ENCODE measurements around the gene ZFP62. TPM values are rescaled to one million over a fixed set of nuclear protein-coding genes. Genes with fewer than 3 reads are reported as not detected.

ZFP62 gene
- total and polyA plus RNA-seq, 4 experiments from 2014 or later, result 11.4 to 71.7 (median 46.1) TPM

DNA sequence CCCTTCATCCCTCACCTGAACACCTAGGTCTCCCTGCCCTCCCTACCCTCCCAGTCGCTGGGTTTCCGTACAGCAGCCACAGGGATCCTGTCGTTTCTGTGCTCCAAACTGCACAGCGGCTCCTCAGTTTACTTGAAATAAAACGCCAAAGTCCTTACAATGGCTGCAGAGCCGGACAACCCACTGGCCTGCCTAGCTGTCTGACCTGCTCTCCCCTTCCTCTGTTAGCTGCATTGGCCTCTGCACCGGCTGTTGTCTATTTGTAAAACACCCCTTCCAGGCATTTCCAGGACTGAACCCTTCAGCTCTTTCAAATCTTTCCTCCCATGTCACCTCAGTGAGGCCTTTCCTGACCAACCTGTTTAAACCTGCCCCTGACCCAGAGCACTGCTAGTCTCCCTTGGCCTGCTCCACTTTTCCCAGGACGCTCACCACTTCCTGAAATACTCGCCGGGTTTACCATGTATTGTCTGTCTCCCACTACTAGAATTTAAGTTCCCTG is 49.4 kb downstream of the ZFP62 start:
- Mint-ChIP-seq H3K9me3 (peaks cover 0 to 2% (median 0%) of the 10 kb centered on the region in 8 donors), H3K4me1 (peaks cover 48 to 83% (median 65%) of the 10 kb centered on the region in 4 donors), H3K4me3 (peak overlapping the region; percentile 85 to 96 (median 88)), H3K27ac (peak overlapping the region; percentile 91 to 100 (median 96)), H3K27me3 (no peaks in the 10 kb centered on the region), H3K36me3 (peaks cover 0 to 10% of the 10 kb centered on the region in 2 donors)
- Histone ChIP-seq H3K4me1 (ENCODE audit: insufficient read depth, low read length) (peaks cover 57% of the 10 kb centered on the region), H3K36me3 (ENCODE audit: insufficient read depth, low read length) (no peaks in the 10 kb centered on the region), H3K27ac (ENCODE audit: low read depth, low read length) (peak overlapping the region; percentile 93), H3K27me3 (ENCODE audit: insufficient read depth, low read length) (no peaks in the 10 kb centered on the region), H3K4me3 (ENCODE audit: low read length in 2 of 2) (no peak overlapping the region), H3K9me3 (ENCODE audit: control insufficient read depth in 1 of 2, low read length in 2 of 2) (no peaks in the 10 kb centered on the region)
- CTCF ChIA-PET (ENCODE audit: partially characterized antibody), result interaction anchor here (1.1 to 15.0 kb wide), 3 partner anchors 10 to 20 kb away, joined by 4 to 109 read pairs (median 7); no protein-coding TSS in a partner anchor
- POLR2A ChIA-PET (ENCODE audit: partially characterized antibody), result interaction anchor here (1.6 to 11.9 kb wide), 4 partner anchors 13 to 49 kb away, joined by 3 to 271 read pairs (median 106); partner anchors contain the start of genes MGAT1 and ZFP62
- no peak for DNase-seq
- intact Hi-C loops (cut with micrococcal nuclease), result loop anchor here (2.0 to 5.0 kb wide), 2 partner anchors 27 to 451 kb away; partner anchors contain the start of gene TRIM52

DNA sequence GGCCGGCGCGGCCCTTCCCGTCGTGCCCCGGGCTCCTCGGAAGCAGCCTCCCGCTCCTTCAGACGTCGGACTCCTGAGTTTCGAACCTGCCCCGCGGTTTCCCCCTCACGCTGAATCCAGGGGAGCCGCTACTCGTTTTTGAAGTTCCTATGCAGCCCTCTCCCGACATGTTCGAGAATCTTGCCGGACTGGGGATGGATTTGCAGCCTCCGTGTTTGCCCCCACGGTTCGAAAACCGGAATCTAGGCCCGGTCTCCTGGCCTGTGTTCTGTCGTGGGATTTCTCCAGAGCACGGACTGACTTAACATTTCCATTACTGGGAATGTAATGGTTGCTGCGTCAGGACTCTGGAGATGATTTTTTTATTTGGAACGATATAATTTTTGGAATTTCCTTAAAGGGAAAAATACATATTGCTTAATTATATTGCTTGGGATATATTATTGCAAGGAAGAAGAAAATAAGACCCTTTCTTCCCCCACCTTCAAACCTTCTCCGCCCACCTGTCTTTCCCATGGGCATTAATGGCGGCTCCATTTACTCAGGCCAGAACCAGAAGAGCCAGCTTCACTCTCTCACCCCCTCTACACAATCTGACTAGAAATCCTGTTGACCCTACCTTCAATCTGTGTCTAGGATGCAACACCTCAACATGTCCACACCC is 50.0 kb downstream of the ZFP62 start:
- peak in 1 of 5 donors; percentile 40 for DNase-seq

DNA sequence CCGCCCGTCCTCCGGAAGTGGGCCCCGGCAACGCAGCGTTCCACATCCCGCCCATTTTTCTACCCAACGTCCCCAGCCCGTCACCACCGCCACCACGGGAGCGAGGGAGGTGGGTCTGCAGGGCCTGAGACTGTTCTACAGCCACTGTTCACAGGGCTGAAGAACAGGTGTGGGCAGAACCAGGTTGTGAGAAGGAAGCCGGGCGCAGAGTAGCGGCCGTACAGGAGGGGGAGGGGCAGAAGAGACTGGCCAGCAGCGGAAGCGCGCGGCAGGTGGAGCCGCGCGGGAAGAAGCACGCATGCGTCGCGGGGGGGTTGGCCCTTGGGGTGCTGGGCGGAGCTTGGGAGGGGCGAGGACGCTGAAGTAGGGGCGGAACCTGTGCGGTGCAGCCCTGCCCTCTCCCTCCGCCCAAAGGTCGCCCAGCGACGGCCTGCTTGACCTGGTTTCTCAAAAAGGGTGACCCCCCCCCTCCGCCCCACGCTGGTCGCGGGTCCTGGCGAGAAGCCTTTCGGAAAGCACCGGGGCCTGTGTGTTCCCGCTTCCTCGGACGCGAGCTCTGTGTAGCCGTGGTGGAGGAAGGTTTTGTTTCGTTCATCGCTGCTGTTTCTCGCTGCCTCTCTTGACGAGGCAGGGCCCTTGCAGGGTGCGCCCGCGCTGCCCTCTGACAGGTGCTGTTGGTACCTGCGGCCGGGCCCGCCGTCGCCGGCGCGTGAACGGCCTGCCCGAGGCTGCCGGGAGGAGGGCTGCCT is 50.7 kb downstream of the ZFP62 start:
- POLR2A ChIA-PET (ENCODE audit: partially characterized antibody), result interaction anchor here (0.6 to 11.9 kb wide), 21 partner anchors 12 to 451 kb away, joined by 3 to 271 read pairs (median 5); partner anchors contain the start of genes MGAT1, TRIM41, TRIM52 and TRIM7
- no peaks in the 10 kb centered on the region for H3K36me3 ChIP-seq (ENCODE audit: insufficient read depth, low read length)
- peaks cover 0 to 2% (median 0%) of the 10 kb centered on the region in 8 donors for H3K9me3 Mint-ChIP-seq
- DNase-seq, result peak; percentile 95 to 99 (median 98)
- H3K27ac Mint-ChIP-seq, result peak overlapping the region; percentile 92 to 100 (median 99)
- H3K4me3 Mint-ChIP-seq, result peak overlapping the region; percentile 83 to 99 (median 90)
- no peaks in the 10 kb centered on the region for H3K27me3 ChIP-seq (ENCODE audit: insufficient read depth, low read length)
- H3K4me3 ChIP-seq (ENCODE audit: low read length in 2 of 2), result peak overlapping the region; percentile 60 to 95
- H3K27me3 Mint-ChIP-seq, result no peaks in the 10 kb centered on the region
- intact Hi-C loops (cut with micrococcal nuclease), result loop anchor here (1.0 to 5.0 kb wide), 6 partner anchors 8 to 452 kb away; partner anchors contain the start of genes CNOT6, MGAT1, TRIM52 and ZFP62
- H3K4me1 ChIP-seq (ENCODE audit: insufficient read depth, low read length), result peaks cover 61% of the 10 kb centered on the region
- CTCF ChIA-PET (ENCODE audit: partially characterized antibody), result interaction anchor here (0.7 to 15.0 kb wide), 5 partner anchors 9 to 50 kb away, joined by 3 to 109 read pairs (median 5); no protein-coding TSS in a partner anchor
- peaks cover 53 to 87% (median 69%) of the 10 kb centered on the region in 4 donors for H3K4me1 Mint-ChIP-seq
- no peaks in the 10 kb centered on the region for H3K9me3 ChIP-seq (ENCODE audit: control insufficient read depth in 1 of 2, low read length in 2 of 2)
- peak overlapping the region; percentile 93 for H3K27ac ChIP-seq (ENCODE audit: low read depth, low read length)
- H3K36me3 Mint-ChIP-seq, result peaks cover 0 to 11% of the 10 kb centered on the region in 2 donors

More for the DNA sequence above, 50.0 kb downstream of the ZFP62 start:
- peaks cover 0 to 11% of the 10 kb centered on the region in 2 donors for H3K36me3 Mint-ChIP-seq
- H3K27ac ChIP-seq (ENCODE audit: low read depth, low read length), result peak overlapping the region; percentile 93
- CTCF ChIA-PET (ENCODE audit: partially characterized antibody), result interaction anchor here (0.7 to 15.0 kb wide), 6 partner anchors 10 to 49 kb away, joined by 3 to 109 read pairs (median 4); no protein-coding TSS in a partner anchor
- peaks cover 57% of the 10 kb centered on the region for H3K4me1 ChIP-seq (ENCODE audit: insufficient read depth, low read length)
- no peaks in the 10 kb centered on the region for H3K36me3 ChIP-seq (ENCODE audit: insufficient read depth, low read length)
- no peaks in the 10 kb centered on the region for H3K27me3 ChIP-seq (ENCODE audit: insufficient read depth, low read length)
- H3K4me3 ChIP-seq (ENCODE audit: low read length in 2 of 2), result peak overlapping the region; percentile 60 to 95
- H3K27me3 Mint-ChIP-seq, result no peaks in the 10 kb centered on the region
- intact Hi-C loops (cut with micrococcal nuclease), result loop anchor here (1.0 to 5.0 kb wide), 6 partner anchors 9 to 451 kb away; partner anchors contain the start of genes CNOT6, MGAT1, TRIM52 and ZFP62
- peaks cover 51 to 84% (median 66%) of the 10 kb centered on the region in 4 donors for H3K4me1 Mint-ChIP-seq
- H3K9me3 Mint-ChIP-seq, result peaks cover 0 to 2% (median 0%) of the 10 kb centered on the region in 8 donors
- H3K27ac Mint-ChIP-seq, result peak overlapping the region; percentile 91 to 100 (median 96)
- POLR2A ChIA-PET (ENCODE audit: partially characterized antibody), result interaction anchor here (0.7 to 11.9 kb wide), 18 partner anchors 12 to 450 kb away, joined by 3 to 271 read pairs (median 5); partner anchors contain the start of genes MGAT1, TRIM41, TRIM52 and ZFP62
- H3K9me3 ChIP-seq (ENCODE audit: control insufficient read depth in 1 of 2, low read length in 2 of 2), result no peaks in the 10 kb centered on the region
- peak overlapping the region; percentile 85 to 96 (median 88) for H3K4me3 Mint-ChIP-seq

DNA sequence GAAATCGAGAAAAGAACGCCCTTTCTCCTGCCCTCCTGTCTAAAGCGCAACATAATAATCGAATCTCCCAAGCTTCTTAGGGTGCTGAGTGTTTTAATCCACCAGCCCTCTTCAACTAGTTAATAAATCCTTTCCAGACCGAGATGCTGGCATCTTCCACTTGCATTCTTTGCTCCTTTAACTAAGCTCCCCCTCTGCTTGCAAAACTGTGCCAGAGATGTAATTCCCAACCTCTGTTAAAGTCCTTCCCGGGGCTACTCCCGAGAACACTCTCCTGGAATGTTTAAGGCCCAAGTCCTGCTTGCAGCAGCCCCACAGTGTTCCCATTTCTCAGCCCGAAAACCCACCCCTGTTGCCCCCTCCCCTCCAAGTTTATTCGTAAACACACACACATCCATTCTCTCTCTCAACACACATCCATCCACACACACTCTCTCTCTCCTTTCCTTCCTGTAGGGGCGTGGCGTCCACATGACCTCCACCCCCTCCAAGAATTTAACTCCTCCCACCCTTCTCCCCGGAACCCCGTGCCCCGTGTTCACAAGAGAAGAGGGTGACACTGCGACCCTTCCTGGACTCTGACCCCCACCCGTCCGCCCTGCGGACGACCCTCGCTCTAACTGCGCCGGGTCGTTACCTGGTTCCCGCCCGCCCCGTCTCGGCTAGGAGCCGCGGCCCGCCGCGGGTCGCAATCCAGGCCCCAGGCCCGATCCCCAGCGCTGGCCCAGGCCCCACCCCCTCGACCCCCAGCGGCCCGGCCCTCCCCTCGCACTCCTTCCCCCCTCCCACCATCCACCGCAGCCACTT is 51.5 kb downstream of the ZFP62 start:
- no peaks in the 10 kb centered on the region for H3K27me3 ChIP-seq (ENCODE audit: insufficient read depth, low read length)
- peaks cover 69% of the 10 kb centered on the region for H3K4me1 ChIP-seq (ENCODE audit: insufficient read depth, low read length)
- H3K27ac ChIP-seq (ENCODE audit: low read depth, low read length), result peak overlapping the region; percentile 93
- Mint-ChIP-seq H3K4me1 (peaks cover 57 to 90% (median 73%) of the 10 kb centered on the region in 4 donors), H3K36me3 (peaks cover 5 to 13% of the 10 kb centered on the region in 2 donors), H3K27ac (peak overlapping the region; percentile 92 to 100 (median 99)), H3K9me3 (peaks cover 0 to 2% (median 0%) of the 10 kb centered on the region in 8 donors), H3K27me3 (no peaks in the 10 kb centered on the region), H3K4me3 (peak overlapping the region; percentile 83 to 99 (median 90))
- H3K4me3 ChIP-seq (ENCODE audit: low read length in 2 of 2), result peak overlapping the region; percentile 50 to 95
- no peaks in the 10 kb centered on the region for H3K9me3 ChIP-seq (ENCODE audit: control insufficient read depth in 1 of 2, low read length in 2 of 2)
- CTCF ChIA-PET (ENCODE audit: partially characterized antibody), result interaction anchor here (0.9 to 15.0 kb wide), 5 partner anchors 10 to 59 kb away, joined by 3 to 109 read pairs (median 5); no protein-coding TSS in a partner anchor
- H3K36me3 ChIP-seq (ENCODE audit: insufficient read depth, low read length), result no peaks in the 10 kb centered on the region
- DNase-seq, result peak; percentile 96 to 98 (median 97)
- intact Hi-C loops (cut with micrococcal nuclease), result loop anchor here (1.0 to 10.0 kb wide), 7 partner anchors 7 to 453 kb away; partner anchors contain the start of genes CNOT6, MGAT1, TRIM52 and ZFP62
- POLR2A ChIA-PET (ENCODE audit: partially characterized antibody), result interaction anchor here (0.6 to 11.9 kb wide), 19 partner anchors 8 to 452 kb away, joined by 3 to 271 read pairs (median 5); partner anchors contain the start of genes MGAT1, TRIM41, TRIM52 and TRIM7

DNA sequence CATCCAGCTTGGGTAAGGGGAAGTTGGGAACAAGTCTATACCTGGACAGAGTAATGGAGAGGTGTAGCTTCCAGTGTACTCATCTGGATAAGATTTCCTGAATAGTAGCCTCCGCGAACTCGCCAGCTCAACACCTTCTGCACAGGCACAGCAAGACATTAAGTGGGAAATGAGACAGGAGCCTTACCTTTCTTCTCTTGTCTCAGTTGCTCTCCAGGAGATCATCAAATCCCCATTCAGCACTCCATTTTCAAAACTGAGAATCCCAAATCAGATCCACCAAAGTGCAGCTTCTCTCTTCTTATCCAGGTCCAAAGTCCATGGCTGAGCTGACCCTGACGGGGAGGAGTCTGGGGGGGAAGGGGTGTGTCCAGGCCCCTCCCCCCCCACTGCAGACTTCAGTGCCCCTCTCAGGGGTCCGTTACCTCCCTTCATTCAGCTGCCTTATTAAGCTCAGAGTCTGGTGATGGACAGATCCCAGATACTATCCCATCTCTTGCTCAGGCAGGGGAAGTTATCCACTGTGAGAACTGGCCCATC is 52.5 kb downstream of the ZFP62 start:
- Histone ChIP-seq H3K9me3 (ENCODE audit: control insufficient read depth in 1 of 2, low read length in 2 of 2) (no peaks in the 10 kb centered on the region), H3K27ac (ENCODE audit: low read depth, low read length) (peak overlapping the region; percentile 93), H3K36me3 (ENCODE audit: insufficient read depth, low read length) (no peaks in the 10 kb centered on the region), H3K4me1 (ENCODE audit: insufficient read depth, low read length) (peaks cover 71% of the 10 kb centered on the region), H3K4me3 (ENCODE audit: low read length in 2 of 2) (peak overlapping the region; percentile 37 to 95), H3K27me3 (ENCODE audit: insufficient read depth, low read length) (no peaks in the 10 kb centered on the region)
- DNase-seq, result no peak
- ChIA-PET CTCF (ENCODE audit: partially characterized antibody) (interaction anchor here (0.9 to 15.0 kb wide), 4 partner anchors 13 to 60 kb away, joined by 3 to 109 read pairs (median 3); no protein-coding TSS in a partner anchor), POLR2A (ENCODE audit: partially characterized antibody) (interaction anchor here (0.8 to 11.9 kb wide), 9 partner anchors 10 to 1185 kb away, joined by 3 to 271 read pairs (median 3); partner anchors contain the start of genes HNRNPH1, MGAT1, TRIM52 and ZFP62)
- H3K27me3 Mint-ChIP-seq, result no peaks in the 10 kb centered on the region
- peaks cover 5 to 13% of the 10 kb centered on the region in 2 donors for H3K36me3 Mint-ChIP-seq
- peak overlapping the region; percentile 83 to 99 (median 90) for H3K4me3 Mint-ChIP-seq
- peaks cover 55 to 91% (median 72%) of the 10 kb centered on the region in 4 donors for H3K4me1 Mint-ChIP-seq
- intact Hi-C loops (cut with micrococcal nuclease), result loop anchor here (10.0 kb wide), 1 partner anchor 376 kb away; no protein-coding TSS in a partner anchor
- H3K27ac Mint-ChIP-seq, result peak overlapping the region; percentile 92 to 100 (median 97)
- H3K9me3 Mint-ChIP-seq, result peaks cover 0 to 2% (median 0%) of the 10 kb centered on the region in 8 donors
